HepG2 (cell line): ENCODE data around the gene SYT9. TPM values are rescaled to one million over a fixed set of nuclear protein-coding genes. Genes with fewer than 3 reads are reported as not detected.
A peak's percentile ranks its signal among the peaks of the same experiment; 100 is the strongest.

Experiments
- ATAC-seq: fragments of 200-7000 bp; cut with Tn5 transposase; 3 replicates; pipeline ENCODE4 v1.9.1; 2020; ENCODE audit warnings: mild to moderate bottlenecking, moderate library complexity
- BruUV-seq: library from RNA; stranded (reverse); fragments of 400-500 nt; replicated peaks from 2 replicates; lab custom pipeline; 2021; lab: Mats Ljungman, UMichigan
- CTCF ChIA-PET: fragments of 300-600 bp; formaldehyde crosslinking; extraction: SDS; loops from one replicate; lab custom pipeline; 2021; ENCODE audit warnings: low total read pairs, inconsistent platforms, low intra/inter-chr PET ratio; lab: Yijun Ruan, JAX
- POLR2A ChIA-PET: fragments of 350-600 bp; sonication (Branson Sonifier 250); formaldehyde crosslinking; loops from one replicate; lab custom pipeline; 2020; ENCODE audit warnings: antibody characterized with exemption, inconsistent platforms; lab: Yijun Ruan, JAX
- DNase-seq: peaks from one replicate; pipeline ENCODE4 v3.0.0-alpha.2; 2015; ENCODE audit warnings: low spot score
- FAIRE-seq: peaks from 3 replicates; lab custom pipeline; 2011; peaks lifted over from hg19 to GRCh38; lab: Jason Lieb, UNC
- H2AFZ ChIP-seq: one replicate; pipeline ENCODE4 v1.6.1; 2011; ENCODE audit warnings: low read length, inconsistent platforms
- H3K27ac ChIP-seq: fragments of 300-600 bp; 3 replicates; pipeline ENCODE4 v1.8.0; 2011; ENCODE audit warnings: mixed run types, mild to moderate bottlenecking, mixed read lengths, low read length, inconsistent platforms; ENCODE audit not compliant: insufficient read depth; ENCODE audit errors: extremely low read length
- H3K27me3 ChIP-seq, 2 experiments: fragments of 200-600 bp in 1 of 2; 2 replicates in 1 of 2; 3 replicates in 1 of 2; pipeline versions ENCODE4 v1.6.0 to v1.8.0; 2011; ENCODE audit warnings: low read length in 2 of 2, mild to moderate bottlenecking in 2 of 2, moderate library complexity in 2 of 2, inconsistent platforms in 1 of 2; ENCODE audit not compliant: insufficient read depth in 2 of 2, control insufficient read depth in 1 of 2
- H3K36me3 ChIP-seq, 2 experiments: fragments of 200-600 bp in 1 of 2; replicated peaks in 1 of 2; 2 replicates in 1 of 2; 3 replicates in 1 of 2; pipeline versions ENCODE4 v1.5.1 to v1.8.0; 2011; ENCODE audit warnings: low read length in 2 of 2, inconsistent platforms in 1 of 2; ENCODE audit not compliant: insufficient read depth in 2 of 2, control insufficient read depth in 1 of 2
- H3K4me1 ChIP-seq: 2 replicates; pipeline ENCODE4 v1.5.1; 2012; ENCODE audit warnings: low read length, inconsistent platforms; ENCODE audit not compliant: insufficient read depth
- H3K4me2 ChIP-seq: 2 replicates; pipeline ENCODE4 v1.6.0; 2011; ENCODE audit warnings: low read depth, low read length, inconsistent platforms
- H3K4me3 ChIP-seq, 3 experiments: fragments of 200-600 bp in 1 of 3; sonication (generic), shearing (Covaris generic) in 1 of 3; replicated peaks in 1 of 3; 2 replicates each; pipeline ENCODE4 v1.5.1; 2011 to 2016; ENCODE audit warnings: low read length in 3 of 3, inconsistent platforms in 2 of 3, low read depth in 2 of 3, mild to moderate bottlenecking in 2 of 3, control low read depth in 1 of 3, mixed read lengths in 1 of 3; ENCODE audit not compliant: insufficient read depth in 1 of 3
- H3K79me2 ChIP-seq: one replicate; pipeline ENCODE4 v1.6.1; 2011; ENCODE audit warnings: low read length, inconsistent platforms; ENCODE audit not compliant: insufficient read depth
- H3K9ac ChIP-seq: 2 replicates; pipeline ENCODE4 v1.6.0; 2011; ENCODE audit warnings: mild to moderate bottlenecking, low read depth, low read length, inconsistent platforms; ENCODE audit not compliant: insufficient read depth
- H3K9me3 ChIP-seq: 2 replicates; pipeline ENCODE4 v1.5.1; 2012; ENCODE audit warnings: mild to moderate bottlenecking, low read length
- H4K20me1 ChIP-seq: 2 replicates; pipeline ENCODE4 v1.6.0; 2011; ENCODE audit warnings: inconsistent platforms, mild to moderate bottlenecking, low read length, moderate library complexity; ENCODE audit not compliant: insufficient read depth
- CTCF ChIP-seq: sonication (generic); formaldehyde crosslinking; IDR thresholded peaks from 2 replicates; pipeline ENCODE4 v1.5.0; 2020; ENCODE audit warnings: mild to moderate bottlenecking, missing genetic modification reagents, moderate library complexity
- FOXJ3 ChIP-seq: sonication (generic); formaldehyde crosslinking; IDR thresholded peaks from 2 replicates; pipeline ENCODE4 v1.4.0; 2020; ENCODE audit warnings: missing genetic modification reagents, mild to moderate bottlenecking, borderline replicate concordance
- HHEX ChIP-seq: IDR thresholded peaks from 2 replicates; pipeline ENCODE4 v1.6.1; 2016; ENCODE audit warnings: control low read depth
- MNT ChIP-seq: fragments of 450-650 bp; IDR thresholded peaks from 2 replicates; pipeline ENCODE4 v1.6.1; 2016
- NR2C2 ChIP-seq: sonication (generic); formaldehyde crosslinking; IDR thresholded peaks from 2 replicates; pipeline ENCODE4 v1.4.0; 2020; ENCODE audit warnings: missing genetic modification reagents, mild to moderate bottlenecking, moderate library complexity, borderline replicate concordance
- SOX13 ChIP-seq, 3 experiments: fragments of 450-650 bp in 1 of 3; sonication (generic) in 1 of 3; formaldehyde crosslinking in 1 of 3; IDR thresholded peaks in 2 of 3; conservative IDR thresholded peaks in 1 of 3; 2 replicates each; pipeline versions ENCODE4 v1.5.0 to v1.6.1; 2016 to 2020; ENCODE audit warnings: antibody characterized with exemption in 1 of 3, mild to moderate bottlenecking in 1 of 3, missing compliant biosample characterization in 1 of 3, missing genetic modification reagents in 1 of 3, moderate library complexity in 1 of 3
- ZKSCAN1 ChIP-seq: fragments of 150-350 bp; IDR thresholded peaks from 2 replicates; pipeline ENCODE4 v1.6.1; 2014; ENCODE audit warnings: low read length
- ZNF530 ChIP-seq: sonication (generic); formaldehyde crosslinking; IDR thresholded peaks from 2 replicates; pipeline ENCODE4 v1.5.0; 2020; ENCODE audit warnings: low read depth, mild to moderate bottlenecking, missing genetic modification reagents
- WGBS: methylation state at CpG from one replicate; pipeline ENCODE4 v1.1.6; 2017; ENCODE audit warnings: low lambda C conversion rate; 5-methylcytosine and 5-hydroxymethylcytosine counted together
- in situ Hi-C: cut with HindIII; loops from 2 replicates; pipeline ENCODE4 v1.10.0; 2017; ENCODE audit warnings: low pct_unique_long_range_greater_than_20kb; ENCODE audit not compliant: extremely low pct_ligation_motif_present
- intact Hi-C: fragments of 100-400 bp; cut with micrococcal nuclease; formaldehyde crosslinking; loops from one replicate; pipeline ENCODE4 v1.10.0; 2022; ENCODE audit not compliant: unreplicated experiment
- polyA plus RNA-seq, 8 experiments: library from polyadenylated mRNA; depleted of rRNA in 3 of 8; stranded (reverse) in 7 of 8; unstranded in 1 of 8; fragments of >200 nt; fragmentation: Illumina TruSeq in 4 of 8; extraction: Trizol in 4 of 8; gene quantifications; 2 replicates each; pipeline versions ENCODE4 v1.2.1 to v1.2.3, GENCODE V29; 2011 to 2016; ENCODE audit warnings: low read depth in 4 of 8, missing spikeins in 1 of 8, mixed read lengths in 1 of 8; ENCODE audit not compliant: insufficient read depth in 1 of 8
- total RNA-seq, 5 experiments: library from RNA; depleted of rRNA; stranded (reverse); fragments of >200 nt; fragmentation: Illumina TruSeq; extraction: Trizol; gene quantifications; 2 replicates each; pipeline ENCODE4 v1.2.3, GENCODE V29; 2016; ENCODE audit warnings: low read depth in 1 of 5
- TF ChIP-seq, protein P1 (sequence below): sonication (generic); formaldehyde crosslinking; IDR thresholded peaks from 2 replicates; pipeline ENCODE4 v1.5.1; 2020; ENCODE audit warnings: mild to moderate bottlenecking, missing genetic modification reagents, moderate library complexity
- TF ChIP-seq, protein P2 (sequence below): IDR thresholded peaks from 2 replicates; pipeline ENCODE4 v1.6.1; 2012; ENCODE audit warnings: inconsistent platforms

The SYT9 gene
- total and polyA plus RNA-seq, 2 of the 13 experiments (the other 11 are each of a cell fraction or from before 2014, with no cell fraction given), result not detected

DNA sequence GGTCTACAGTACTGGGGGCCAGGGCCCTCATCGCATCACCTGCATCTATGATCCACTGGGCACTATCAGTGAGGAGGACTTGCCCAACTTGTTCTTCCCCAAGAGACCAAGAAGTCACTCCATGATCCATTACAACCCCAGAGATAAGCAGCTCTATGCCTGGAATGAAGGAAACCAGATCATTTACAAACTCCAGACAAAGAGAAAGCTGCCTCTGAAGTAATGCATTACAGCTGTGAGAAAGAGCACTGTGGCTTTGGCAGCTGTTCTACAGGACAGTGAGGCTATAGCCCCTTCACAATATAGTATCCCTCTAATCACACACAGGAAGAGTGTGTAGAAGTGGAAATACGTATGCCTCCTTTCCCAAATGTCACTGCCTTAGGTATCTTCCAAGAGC, 258.3 kb downstream of the SYT9 start:
- DNase-seq, result no peak
- no peak overlapping the region for H3K27ac ChIP-seq
- WGBS, result 67% methylated on average over 1 of the region's 2 CpGs
- intact Hi-C loops (no loop called here), in situ Hi-C loops (no loop called here)
- H3K4me3 ChIP-seq, result no peak overlapping the region
- no peaks in the 10 kb centered on the region for H3K9me3 ChIP-seq
- H4K20me1 ChIP-seq, result no peaks in the 10 kb centered on the region
- POLR2A ChIA-PET, result no interaction called here
- H3K27me3 ChIP-seq, result no peaks in the 10 kb centered on the region; a peak in 2 of 5 replicates
- H3K36me3 ChIP-seq, result no peaks in the 10 kb centered on the region
- H3K4me1 ChIP-seq, result peaks cover 32% of the 10 kb centered on the region
- no peak overlapping the region for H3K9ac ChIP-seq
- H3K4me2 ChIP-seq, result no peak overlapping the region
- BruUV-seq, result no TSS peak
- H3K79me2 ChIP-seq, result no peaks in the 10 kb centered on the region
- no peak for TF ChIP-seq CTCF (CRISPR knock-in tag)
- no peak for TF ChIP-seq FOXJ3 (CRISPR knock-in tag)
- TF ChIP-seq NR2C2 (CRISPR knock-in tag), result no peak
- TF ChIP-seq HHEX (CRISPR knock-in tag), result no peak
- TF ChIP-seq ZNF530 (CRISPR knock-in tag), result no peak
- FAIRE-seq, result no peak
- no peak overlapping the region for H2AFZ ChIP-seq
- CTCF ChIA-PET, result no interaction called here
- ATAC-seq, result no peak

GRCh38 chr11:7511401-7511800, 259.7 kb downstream of the SYT9 start:
- no peak overlapping the region for H3K27ac ChIP-seq
- no peak overlapping the region for H3K4me3 ChIP-seq
- intact Hi-C loops, result no loop called here
- TF ChIP-seq, protein P1, sequence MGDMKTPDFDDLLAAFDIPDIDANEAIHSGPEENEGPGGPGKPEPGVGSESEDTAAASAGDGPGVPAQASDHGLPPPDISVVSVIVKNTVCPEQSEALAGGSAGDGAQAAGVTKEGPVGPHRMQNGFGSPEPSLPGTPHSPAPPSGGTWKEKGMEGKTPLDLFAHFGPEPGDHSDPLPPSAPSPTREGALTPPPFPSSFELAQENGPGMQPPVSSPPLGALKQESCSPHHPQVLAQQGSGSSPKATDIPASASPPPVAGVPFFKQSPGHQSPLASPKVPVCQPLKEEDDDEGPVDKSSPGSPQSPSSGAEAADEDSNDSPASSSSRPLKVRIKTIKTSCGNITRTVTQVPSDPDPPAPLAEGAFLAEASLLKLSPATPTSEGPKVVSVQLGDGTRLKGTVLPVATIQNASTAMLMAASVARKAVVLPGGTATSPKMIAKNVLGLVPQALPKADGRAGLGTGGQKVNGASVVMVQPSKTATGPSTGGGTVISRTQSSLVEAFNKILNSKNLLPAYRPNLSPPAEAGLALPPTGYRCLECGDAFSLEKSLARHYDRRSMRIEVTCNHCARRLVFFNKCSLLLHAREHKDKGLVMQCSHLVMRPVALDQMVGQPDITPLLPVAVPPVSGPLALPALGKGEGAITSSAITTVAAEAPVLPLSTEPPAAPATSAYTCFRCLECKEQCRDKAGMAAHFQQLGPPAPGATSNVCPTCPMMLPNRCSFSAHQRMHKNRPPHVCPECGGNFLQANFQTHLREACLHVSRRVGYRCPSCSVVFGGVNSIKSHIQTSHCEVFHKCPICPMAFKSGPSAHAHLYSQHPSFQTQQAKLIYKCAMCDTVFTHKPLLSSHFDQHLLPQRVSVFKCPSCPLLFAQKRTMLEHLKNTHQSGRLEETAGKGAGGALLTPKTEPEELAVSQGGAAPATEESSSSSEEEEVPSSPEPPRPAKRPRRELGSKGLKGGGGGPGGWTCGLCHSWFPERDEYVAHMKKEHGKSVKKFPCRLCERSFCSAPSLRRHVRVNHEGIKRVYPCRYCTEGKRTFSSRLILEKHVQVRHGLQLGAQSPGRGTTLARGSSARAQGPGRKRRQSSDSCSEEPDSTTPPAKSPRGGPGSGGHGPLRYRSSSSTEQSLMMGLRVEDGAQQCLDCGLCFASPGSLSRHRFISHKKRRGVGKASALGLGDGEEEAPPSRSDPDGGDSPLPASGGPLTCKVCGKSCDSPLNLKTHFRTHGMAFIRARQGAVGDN (CRISPR knock-in tag), result peak; percentile 44; the same call in 1 of the 2 replicates
- TF ChIP-seq SOX13 (IDR thresholded peaks at IDR 0.05) (no peak), SOX13 (CRISPR knock-in tag; conservative IDR thresholded peaks at IDR 0.05 in 1 of 2, IDR thresholded peaks at IDR 0.05 in 1 of 2) (peak in 1 of 2 experiments; percentile 45; a peak in 1 of 4 replicates), ZKSCAN1 (no peak), MNT (peak; percentile 44)
- TF ChIP-seq, protein P2, sequence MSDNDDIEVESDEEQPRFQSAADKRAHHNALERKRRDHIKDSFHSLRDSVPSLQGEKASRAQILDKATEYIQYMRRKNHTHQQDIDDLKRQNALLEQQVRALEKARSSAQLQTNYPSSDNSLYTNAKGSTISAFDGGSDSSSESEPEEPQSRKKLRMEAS, result peak; percentile 48; the same call in 1 of the 2 replicates

More at GRCh38 chr11:7511401-7511800, 259.7 kb downstream of the SYT9 start:
- no peak overlapping the region for H3K9ac ChIP-seq
- H4K20me1 ChIP-seq, result no peaks in the 10 kb centered on the region
- POLR2A ChIA-PET, result no interaction called here
- in situ Hi-C loops, result no loop called here
- no TSS peak for BruUV-seq
- H3K36me3 ChIP-seq, result no peaks in the 10 kb centered on the region
- H3K79me2 ChIP-seq, result peaks cover 2% of the 10 kb centered on the region
- FAIRE-seq (no peak), ATAC-seq (no peak), DNase-seq (peak; percentile 15)
- CTCF ChIA-PET, result no interaction called here
- no peaks in the 10 kb centered on the region for H3K9me3 ChIP-seq
- no peak overlapping the region for H2AFZ ChIP-seq
- H3K4me1 ChIP-seq, result peaks cover 46% of the 10 kb centered on the region
- H3K27me3 ChIP-seq, result no peaks in the 10 kb centered on the region; a peak in 2 of 5 replicates
- WGBS, result 10% methylated on average over 2 of the region's 5 CpGs
- peak overlapping the region; percentile 18; the same call in 1 of the 2 replicates for H3K4me2 ChIP-seq
